Chondrocyte (in vitro differentiated cells): Measurements from ENCODE around the gene GLRA3. TPM values are rescaled to one million over a fixed set of nuclear protein-coding genes. Genes with fewer than 3 reads are reported as not detected.
"Not testable (repeated sequence)": the region's sequence is repeated elsewhere in the genome, so short reads cannot be mapped to it uniquely, and the experiment has no call there.

Experiments used
- DNase-seq: peaks from one replicate; pipeline ENCODE4 v3.0.0; 2021; ENCODE audit warnings: mixed read lengths, low spot score
- H3K27ac Mint-ChIP-seq: one replicate; pipeline ENCODE4 v1.8.0; 2021; ENCODE audit warnings: mild to moderate bottlenecking, moderate library complexity, mixed read lengths; ENCODE audit not compliant: unreplicated experiment
- H3K27me3 Mint-ChIP-seq: 2 replicates; pipeline ENCODE4 v1.8.0; 2021; ENCODE audit warnings: low read depth, mixed read lengths
- H3K36me3 Mint-ChIP-seq: 2 replicates; pipeline ENCODE4 v1.8.0; 2021; ENCODE audit warnings: low read depth, mixed read lengths
- H3K4me1 Mint-ChIP-seq: 2 replicates; pipeline ENCODE4 v1.8.0; 2021; ENCODE audit warnings: low read depth, mild to moderate bottlenecking, mixed read lengths
- H3K4me3 Mint-ChIP-seq: one replicate; pipeline ENCODE4 v1.8.0; 2021; ENCODE audit warnings: mild to moderate bottlenecking, moderate library complexity, mixed read lengths; ENCODE audit not compliant: unreplicated experiment
- H3K9me3 Mint-ChIP-seq: 2 replicates; pipeline ENCODE4 v1.8.0; 2021; ENCODE audit warnings: low read depth, mixed read lengths
- total RNA-seq: library from RNA; stranded (reverse); gene quantifications from 3 replicates; pipeline ENCODE4 v1.2.1, GENCODE V29; 2021
- TF ChIP-seq, protein P1 (sequence below): fragments of 200-600 bp; sonication (generic); IDR thresholded peaks from 2 replicates; pipeline ENCODE4 v1.5.0; 2021; ENCODE audit warnings: antibody characterized with exemption, mild to moderate bottlenecking, moderate library complexity

GLRA3 gene
- total RNA-seq, 1 donor from 2014 or later = not detected

GRCh38 chr4:174646326-174646725 lies 182.7 kb downstream of the GLRA3 start:
- Mint-ChIP-seq H3K27me3 (peaks cover 15% of the 10 kb centered on the region), H3K36me3 (no peaks in the 10 kb centered on the region), H3K4me3 (no peak overlapping the region), H3K9me3 (no peaks in the 10 kb centered on the region), H3K27ac (no peak overlapping the region), H3K4me1 (no peaks in the 10 kb centered on the region)
- no peak for DNase-seq
- TF ChIP-seq, protein P1, sequence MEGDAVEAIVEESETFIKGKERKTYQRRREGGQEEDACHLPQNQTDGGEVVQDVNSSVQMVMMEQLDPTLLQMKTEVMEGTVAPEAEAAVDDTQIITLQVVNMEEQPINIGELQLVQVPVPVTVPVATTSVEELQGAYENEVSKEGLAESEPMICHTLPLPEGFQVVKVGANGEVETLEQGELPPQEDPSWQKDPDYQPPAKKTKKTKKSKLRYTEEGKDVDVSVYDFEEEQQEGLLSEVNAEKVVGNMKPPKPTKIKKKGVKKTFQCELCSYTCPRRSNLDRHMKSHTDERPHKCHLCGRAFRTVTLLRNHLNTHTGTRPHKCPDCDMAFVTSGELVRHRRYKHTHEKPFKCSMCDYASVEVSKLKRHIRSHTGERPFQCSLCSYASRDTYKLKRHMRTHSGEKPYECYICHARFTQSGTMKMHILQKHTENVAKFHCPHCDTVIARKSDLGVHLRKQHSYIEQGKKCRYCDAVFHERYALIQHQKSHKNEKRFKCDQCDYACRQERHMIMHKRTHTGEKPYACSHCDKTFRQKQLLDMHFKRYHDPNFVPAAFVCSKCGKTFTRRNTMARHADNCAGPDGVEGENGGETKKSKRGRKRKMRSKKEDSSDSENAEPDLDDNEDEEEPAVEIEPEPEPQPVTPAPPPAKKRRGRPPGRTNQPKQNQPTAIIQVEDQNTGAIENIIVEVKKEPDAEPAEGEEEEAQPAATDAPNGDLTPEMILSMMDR = no peak

GRCh38 chr4:174640146-174640545 lies 188.9 kb downstream of the GLRA3 start:
- Mint-ChIP-seq H3K9me3 (no peaks in the 10 kb centered on the region), H3K36me3 (no peaks in the 10 kb centered on the region), H3K4me1 (no peaks in the 10 kb centered on the region), H3K4me3 (no peak overlapping the region), H3K27me3 (peaks cover 21% of the 10 kb centered on the region), H3K27ac (no peak overlapping the region)
- TF ChIP-seq, protein P1 = no peak
- no peak for DNase-seq

GRCh38 chr4:174635732-174636131 lies 193.3 kb downstream of the GLRA3 start:
- no peaks in the 10 kb centered on the region for H3K4me1 Mint-ChIP-seq
- TF ChIP-seq, protein P1 = no peak

DNA sequence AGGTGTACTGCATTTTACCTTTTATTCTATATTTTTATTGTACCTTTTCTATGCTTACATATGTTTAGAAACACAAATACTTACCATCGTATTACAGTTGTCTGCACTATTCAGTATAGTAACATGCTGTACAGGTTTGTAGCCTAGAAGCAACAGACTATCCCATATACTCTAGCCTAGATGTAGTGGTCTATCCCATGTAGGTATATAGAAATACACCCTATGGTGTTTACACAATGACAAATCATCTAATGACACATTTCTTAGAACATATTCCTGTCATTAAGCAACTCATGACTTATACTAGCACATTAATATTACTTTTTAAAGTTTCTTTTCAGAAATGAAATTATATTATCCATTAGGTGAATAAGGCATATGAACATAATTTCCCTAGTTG lies 195.6 kb downstream of the GLRA3 start:
- Mint-ChIP-seq H3K27ac (no peak overlapping the region), H3K4me3 (no peak overlapping the region), H3K9me3 (no peaks in the 10 kb centered on the region), H3K4me1 (no peaks in the 10 kb centered on the region), H3K27me3 (peaks cover 20% of the 10 kb centered on the region), H3K36me3 (no peaks in the 10 kb centered on the region)
- DNase-seq = no peak
- TF ChIP-seq, protein P1 = no peak

More at GRCh38 chr4:174635732-174636131, 193.3 kb downstream of the GLRA3 start:
- Mint-ChIP-seq H3K4me3 (no peak overlapping the region), H3K9me3 (no peaks in the 10 kb centered on the region), H3K36me3 (no peaks in the 10 kb centered on the region), H3K27ac (no peak overlapping the region), H3K27me3 (peaks cover 21% of the 10 kb centered on the region)
- no peak for DNase-seq

DNA sequence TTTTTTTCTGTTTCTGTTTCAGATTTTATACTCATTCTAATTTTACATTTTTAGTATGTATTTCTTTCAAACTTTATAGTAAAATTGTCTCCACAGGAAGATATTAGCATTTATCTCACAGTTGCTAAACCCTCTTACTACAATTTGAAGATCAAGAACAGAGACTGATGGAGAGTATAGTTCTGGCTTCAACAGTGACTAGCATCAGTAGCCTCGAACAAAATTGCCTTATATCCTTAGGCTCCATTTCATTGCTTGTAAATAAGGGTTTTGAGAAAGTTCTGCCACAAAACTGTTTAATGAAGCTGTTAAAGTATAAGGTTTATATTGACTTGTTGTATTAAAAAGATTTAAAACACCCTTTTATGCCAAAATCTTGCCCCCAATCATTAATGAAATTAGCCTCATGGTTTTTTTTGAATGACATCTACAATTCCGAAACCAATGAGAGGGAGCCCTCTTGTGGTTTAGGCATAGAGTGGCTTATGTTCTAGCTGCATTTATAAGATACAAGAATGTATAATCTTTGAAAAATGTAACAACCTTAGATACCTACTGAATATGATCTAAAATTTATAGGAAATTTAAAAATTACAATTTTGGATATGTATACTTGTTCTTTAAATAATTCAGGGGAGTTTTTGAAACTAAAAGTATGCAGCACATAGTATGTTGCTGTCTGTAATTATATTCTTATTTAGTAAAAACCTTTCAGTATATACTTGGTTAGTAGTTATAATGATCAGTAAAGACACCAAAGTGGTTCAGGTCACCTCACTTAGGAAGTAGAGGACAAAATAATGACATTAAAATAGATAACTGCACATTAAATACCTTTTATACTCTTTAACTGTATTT lies 196.9 kb downstream of the GLRA3 start:
- TF ChIP-seq, protein P1 = peak; percentile 92
- DNase-seq = no peak
- no peak overlapping the region for H3K4me3 Mint-ChIP-seq
- no peaks in the 10 kb centered on the region for H3K36me3 Mint-ChIP-seq
- H3K27ac Mint-ChIP-seq = no peak overlapping the region
- H3K27me3 Mint-ChIP-seq = peaks cover 18% of the 10 kb centered on the region
- H3K9me3 Mint-ChIP-seq = no peaks in the 10 kb centered on the region
- no peaks in the 10 kb centered on the region for H3K4me1 Mint-ChIP-seq

DNA sequence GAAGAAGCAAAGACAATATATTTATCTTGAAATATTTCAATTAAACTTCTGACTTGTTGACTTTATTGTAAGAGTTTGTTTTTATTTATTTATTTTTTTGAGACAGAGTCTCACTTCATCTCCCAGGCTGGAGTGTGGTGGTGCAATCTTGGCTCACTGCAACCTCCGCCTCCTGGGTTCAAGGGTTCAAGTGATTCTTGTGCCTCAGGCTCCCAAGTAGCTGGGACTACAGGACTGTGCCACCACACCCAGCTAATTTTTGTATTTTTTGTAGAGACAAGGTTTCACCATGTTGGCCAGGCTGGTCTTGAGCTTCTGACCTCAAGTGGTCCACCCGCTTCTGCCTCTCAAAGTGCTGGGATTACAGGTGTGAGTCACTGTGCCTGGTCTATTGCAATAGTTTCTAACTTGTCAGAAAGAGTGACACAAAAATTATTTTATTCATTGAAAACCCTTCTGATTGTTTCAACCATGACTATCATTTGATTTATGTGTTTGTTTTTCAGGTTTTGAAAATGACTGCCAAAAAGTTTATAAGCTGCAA lies 199.1 kb downstream of the GLRA3 start:
- H3K4me3 Mint-ChIP-seq, H3K27ac Mint-ChIP-seq, DNase-seq, H3K4me1 Mint-ChIP-seq, H3K9me3 Mint-ChIP-seq, H3K36me3 Mint-ChIP-seq: not testable (repeated sequence)
- H3K27me3 Mint-ChIP-seq = peaks cover 23% of the 10 kb centered on the region
